ENCODE measurements around the gene DLG2. TPM values are rescaled to one million over a fixed set of nuclear protein-coding genes. Genes with fewer than 3 reads are reported as not detected.

DLG2 gene
- total and polyA plus RNA-seq, 2 of the 4 experiments (the other 2 are of a cell fraction) = 0.31 to 0.36 TPM

DNA sequence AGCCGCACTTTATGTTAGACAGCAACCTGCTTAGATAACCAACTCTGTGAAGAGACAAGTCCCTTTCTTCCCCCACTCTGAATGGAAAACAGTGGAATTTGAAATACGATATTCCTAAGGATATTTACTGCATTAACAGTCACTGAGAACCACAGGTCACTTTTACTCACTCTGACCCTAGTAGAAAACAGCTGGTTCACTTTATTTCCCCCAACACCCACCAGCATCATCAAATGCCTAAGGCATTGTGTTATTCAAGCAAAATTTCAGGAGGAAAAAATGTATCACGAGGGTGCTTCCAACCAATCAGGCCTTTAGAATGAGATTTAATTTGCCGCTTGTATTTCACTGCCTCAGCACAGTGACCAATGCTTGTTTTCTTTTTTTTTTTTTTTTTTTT lies 1206.9 kb downstream of the DLG2 start:
- no peak overlapping the region for H2BK5ac ChIP-seq (ENCODE audit: low read depth, low read length, poor library complexity, severe bottlenecking)
- H3K23ac ChIP-seq (ENCODE audit: low read depth, low read length) = no peak overlapping the region
- dilution Hi-C loops (cut with HindIII; ENCODE audit: low sequenced_read_pairs, unreplicated experiment) = no loop called here
- in situ Hi-C loops (cut with MboI; ENCODE audit: low sequenced_read_pairs) = no loop called here
- ChIA-PET POLR2A (ENCODE audit: unreplicated experiment) (no interaction called here), CTCF (no interaction called here)
- no peak overlapping the region for H2BK15ac ChIP-seq (ENCODE audit: low read depth, low read length)
- H3K56ac ChIP-seq (ENCODE audit: extremely low read depth, insufficient read depth, low read length) = no peak overlapping the region
- H2BK120ac ChIP-seq (ENCODE audit: low read depth, low read length) = no peak overlapping the region
- H3K9me3 ChIP-seq (ENCODE audit: control insufficient read depth, insufficient read depth, low read length) = no peaks in the 10 kb centered on the region
- no peak overlapping the region for H2AFZ ChIP-seq (replicated peaks; ENCODE audit: low read length, poor library complexity)
- H3K27me3 ChIP-seq (ENCODE audit: control insufficient read depth, insufficient read depth, low read length) = no peaks in the 10 kb centered on the region
- no peak overlapping the region for H3K4me3 ChIP-seq (ENCODE audit: insufficient read depth, low read depth, low read length)
- no peaks in the 10 kb centered on the region for H3K4me1 ChIP-seq (ENCODE audit: control insufficient read depth, insufficient read depth, low read length)
- no peak overlapping the region for H4K91ac ChIP-seq (ENCODE audit: insufficient read depth, low read depth, low read length)
- WGBS, 2 experiments (ENCODE audit: extremely low coverage in 2 of 2, insufficient read length in 1 of 2) = no CpG with 5 or more reads among the region's 4 CpGs
- H4K20me1 ChIP-seq (ENCODE audit: insufficient read depth, low read length) = no peaks in the 10 kb centered on the region
- DNase-seq = no peak
- TF ChIP-seq CHD1 (IDR thresholded peaks at IDR 0.05; ENCODE audit: low read depth, low read length) (no peak), MXI1 (IDR thresholded peaks at IDR 0.05; ENCODE audit: borderline replicate concordance, low read depth, low read length) (no peak), RFX5 (IDR thresholded peaks at IDR 0.05; ENCODE audit: low read depth, low read length) (no peak), CEBPB (IDR thresholded peaks at IDR 0.05; ENCODE audit: low read depth, low read length) (no peak), RAD21 (IDR thresholded peaks at IDR 0.05; ENCODE audit: low read length) (no peak), SMC3 (IDR thresholded peaks at IDR 0.05; ENCODE audit: low read depth, low read length) (no peak)
- TF ChIP-seq, protein P1, sequence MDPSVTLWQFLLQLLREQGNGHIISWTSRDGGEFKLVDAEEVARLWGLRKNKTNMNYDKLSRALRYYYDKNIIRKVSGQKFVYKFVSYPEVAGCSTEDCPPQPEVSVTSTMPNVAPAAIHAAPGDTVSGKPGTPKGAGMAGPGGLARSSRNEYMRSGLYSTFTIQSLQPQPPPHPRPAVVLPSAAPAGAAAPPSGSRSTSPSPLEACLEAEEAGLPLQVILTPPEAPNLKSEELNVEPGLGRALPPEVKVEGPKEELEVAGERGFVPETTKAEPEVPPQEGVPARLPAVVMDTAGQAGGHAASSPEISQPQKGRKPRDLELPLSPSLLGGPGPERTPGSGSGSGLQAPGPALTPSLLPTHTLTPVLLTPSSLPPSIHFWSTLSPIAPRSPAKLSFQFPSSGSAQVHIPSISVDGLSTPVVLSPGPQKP (IDR thresholded peaks at IDR 0.05; ENCODE audit: borderline replicate concordance, low read depth, low read length) = no peak
- H3K18ac ChIP-seq (ENCODE audit: low read depth, low read length) = no peak overlapping the region
- H3K36me3 ChIP-seq (ENCODE audit: control insufficient read depth, insufficient read depth, low read length) = no peaks in the 10 kb centered on the region
- no peak overlapping the region for H2BK20ac ChIP-seq (ENCODE audit: low read depth, low read length)
- BruUV-seq (replicated peaks) = no TSS peak
- H4K8ac ChIP-seq (ENCODE audit: low read depth in 2 of 2, low read length in 2 of 2) = no peak overlapping the region
- H3K4me2 ChIP-seq (ENCODE audit: low read depth, low read length) = no peak overlapping the region
- H3K9me1 ChIP-seq (ENCODE audit: insufficient read depth, low read length) = no peaks in the 10 kb centered on the region
- no peak overlapping the region for H3K14ac ChIP-seq (replicated peaks; ENCODE audit: low read depth, low read length)
- no peak overlapping the region for H3K27ac ChIP-seq (ENCODE audit: insufficient read depth, low read length)
- intact Hi-C loops (cut with micrococcal nuclease) = no loop called here
- H2AK9ac ChIP-seq (replicated peaks; ENCODE audit: low read depth, low read length, poor library complexity) = no peak overlapping the region
- no peak overlapping the region for H4K5ac ChIP-seq (ENCODE audit: low read depth, low read length)
- no peak for ATAC-seq (ENCODE audit: low read depth)
- no peak overlapping the region for H3K9ac ChIP-seq (ENCODE audit: low read depth, low read length)
- H2AK5ac ChIP-seq (ENCODE audit: low read depth, low read length) = no peak overlapping the region
- H3K79me1 ChIP-seq (ENCODE audit: low read depth in 1 of 2, low read length in 2 of 2) = no peaks in the 10 kb centered on the region
- H3K4ac ChIP-seq (ENCODE audit: low read depth, low read length) = no peak overlapping the region

Data from IMR-90 (cell line).